ENCODE data around the gene SERHL2.
"Not testable (repeated sequence)": the region's sequence is repeated elsewhere in the genome, so short reads cannot be mapped to it uniquely, and the experiment has no call there.

Gene SERHL2

DNA sequence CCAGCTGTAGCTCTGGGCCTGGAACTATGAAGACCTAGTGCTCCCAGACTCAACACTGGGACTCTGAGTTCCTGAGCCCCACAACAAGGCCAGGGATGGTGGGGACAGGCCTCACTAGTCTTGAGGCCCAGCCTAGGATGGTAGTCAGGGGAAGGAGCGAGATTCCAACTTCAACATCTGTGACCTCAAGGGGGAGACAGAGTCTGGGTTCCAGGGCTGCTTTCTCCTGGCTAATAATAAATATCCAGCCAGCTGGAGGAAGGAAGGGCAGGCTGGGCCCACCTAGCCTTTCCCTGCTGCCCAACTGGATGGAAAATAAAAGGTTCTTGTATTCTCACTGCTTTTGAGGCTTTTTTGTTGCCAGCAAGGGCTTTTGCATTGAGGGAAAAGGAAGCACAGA, 20.3 kb downstream of the SERHL2 start:
- DNase-seq (ENCODE audit: low spot score), result not testable (repeated sequence)

DNA sequence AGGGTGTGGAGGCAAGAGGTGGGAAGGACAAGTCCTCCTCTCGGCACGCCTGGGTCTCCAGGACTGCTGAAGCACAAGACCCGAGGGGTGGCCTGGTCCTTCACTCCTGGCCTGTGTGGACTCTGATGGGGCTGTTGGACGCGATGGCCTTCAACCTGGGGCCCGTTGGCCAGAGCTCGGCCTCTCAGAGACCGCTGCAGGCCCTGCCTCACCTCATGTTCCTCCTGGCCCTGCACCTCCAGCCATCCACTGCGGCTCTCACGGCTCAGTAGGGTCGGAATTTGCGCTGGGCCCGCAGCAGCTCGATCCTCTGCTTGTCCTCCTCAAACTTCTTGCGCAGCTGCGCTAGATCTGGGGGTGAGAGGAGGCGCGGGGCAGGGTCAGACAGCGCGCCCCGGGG, 20.7 kb downstream of the SERHL2 start:
- not testable (repeated sequence) for DNase-seq (ENCODE audit: low spot score)

DNA sequence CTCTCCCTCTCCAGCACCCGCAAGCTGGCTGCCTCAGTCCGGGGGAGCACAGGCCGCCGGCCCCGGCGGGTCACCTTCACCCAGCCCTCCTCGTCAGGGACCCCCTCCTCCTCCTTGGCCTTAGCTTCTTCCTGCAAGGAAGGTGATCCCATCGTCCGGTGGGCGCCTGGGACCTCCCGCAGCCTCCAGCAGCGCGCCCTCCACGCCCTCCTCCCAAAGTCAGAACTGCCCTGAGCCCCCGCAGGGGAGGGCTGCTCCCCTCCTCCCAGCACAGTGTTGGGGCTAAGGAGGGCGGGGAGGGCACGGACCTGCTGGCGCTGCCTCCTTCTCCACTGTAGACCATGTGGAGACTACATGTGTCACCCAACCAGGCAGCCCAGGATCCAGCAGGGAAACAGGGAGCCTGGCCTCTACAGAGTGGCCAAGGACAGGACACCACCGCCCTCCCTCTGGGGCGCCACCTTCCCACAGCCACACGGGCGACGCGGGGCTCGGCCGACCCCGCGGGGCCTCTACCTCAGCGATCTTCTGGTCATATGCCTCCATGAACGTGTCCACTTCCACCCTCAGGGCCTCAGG, 22.3 kb downstream of the SERHL2 start:
- DNase-seq (ENCODE audit: low spot score), result not testable (repeated sequence)

DNA sequence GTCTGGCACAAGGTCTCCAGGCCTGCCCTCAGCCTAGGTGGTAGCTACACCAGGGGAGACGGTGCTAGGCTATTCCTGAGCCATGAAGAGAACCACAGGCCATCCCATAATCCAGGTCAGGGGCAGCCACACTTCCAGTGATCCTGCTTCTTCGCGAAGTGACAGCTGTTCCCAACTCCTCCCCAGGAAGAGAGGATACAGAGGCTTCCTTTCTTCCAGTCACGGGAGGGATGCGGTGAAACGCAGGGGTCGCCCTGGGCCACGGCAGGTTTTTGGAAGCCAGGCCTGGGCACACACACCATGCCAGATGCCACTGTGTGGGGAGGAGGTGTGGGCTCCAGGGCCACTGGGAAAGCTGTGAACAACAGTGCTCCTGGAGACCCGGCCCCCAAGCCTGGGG, 23.4 kb downstream of the SERHL2 start:
- DNase-seq (ENCODE audit: low spot score), result not testable (repeated sequence)

DNA sequence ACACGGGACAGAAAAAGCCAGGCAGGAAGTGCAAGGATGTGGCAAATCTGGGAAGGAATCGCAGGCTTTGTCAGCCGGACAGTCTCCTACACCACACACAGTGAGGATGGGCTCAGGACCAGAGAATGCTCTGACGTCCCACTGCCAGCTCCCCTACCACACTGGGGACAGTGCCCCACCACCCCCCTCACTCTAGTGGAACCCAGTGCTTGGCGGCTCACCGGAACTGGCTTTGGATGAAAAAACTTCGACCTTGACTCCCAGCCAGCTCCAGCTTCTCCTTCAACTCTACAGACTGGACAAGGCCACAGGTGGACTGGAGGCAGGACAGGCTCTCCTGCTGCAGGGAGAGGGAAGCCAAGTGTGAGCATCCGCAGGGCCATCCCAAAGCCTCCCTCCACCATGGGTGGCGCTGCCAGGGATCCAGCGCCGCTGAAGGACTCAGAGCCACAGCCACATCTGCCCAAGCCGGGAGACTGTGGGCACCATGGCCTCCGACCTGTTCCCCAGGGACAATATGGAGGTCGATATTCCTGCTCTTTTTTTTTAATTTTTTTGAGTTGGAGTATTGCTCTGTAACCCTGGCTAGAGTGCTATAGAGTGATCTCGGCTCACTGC, 24.0 kb downstream of the SERHL2 start:
- no peak for DNase-seq (ENCODE audit: low spot score)

DNA sequence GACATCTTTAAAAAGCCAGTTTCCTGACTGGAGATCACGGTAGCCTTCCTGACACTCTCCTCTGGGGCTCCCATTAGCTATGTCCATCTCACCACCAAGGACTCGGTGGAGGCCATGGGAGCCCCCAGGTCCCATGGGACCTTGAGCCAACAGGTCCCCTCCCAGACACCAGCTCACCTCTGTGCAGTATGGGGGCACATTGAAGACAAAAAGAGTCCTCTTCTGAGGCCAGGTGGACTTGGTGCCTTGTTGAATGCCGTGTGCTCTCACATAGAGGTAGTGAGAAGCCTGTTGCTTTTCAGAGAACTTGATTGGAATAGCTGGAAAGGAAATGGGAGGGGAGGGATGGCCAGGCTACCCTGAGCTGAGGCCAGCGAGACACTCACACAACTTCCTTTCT, 26.3 kb downstream of the SERHL2 start:
- DNase-seq (ENCODE audit: low spot score), result not testable (repeated sequence)

DNA sequence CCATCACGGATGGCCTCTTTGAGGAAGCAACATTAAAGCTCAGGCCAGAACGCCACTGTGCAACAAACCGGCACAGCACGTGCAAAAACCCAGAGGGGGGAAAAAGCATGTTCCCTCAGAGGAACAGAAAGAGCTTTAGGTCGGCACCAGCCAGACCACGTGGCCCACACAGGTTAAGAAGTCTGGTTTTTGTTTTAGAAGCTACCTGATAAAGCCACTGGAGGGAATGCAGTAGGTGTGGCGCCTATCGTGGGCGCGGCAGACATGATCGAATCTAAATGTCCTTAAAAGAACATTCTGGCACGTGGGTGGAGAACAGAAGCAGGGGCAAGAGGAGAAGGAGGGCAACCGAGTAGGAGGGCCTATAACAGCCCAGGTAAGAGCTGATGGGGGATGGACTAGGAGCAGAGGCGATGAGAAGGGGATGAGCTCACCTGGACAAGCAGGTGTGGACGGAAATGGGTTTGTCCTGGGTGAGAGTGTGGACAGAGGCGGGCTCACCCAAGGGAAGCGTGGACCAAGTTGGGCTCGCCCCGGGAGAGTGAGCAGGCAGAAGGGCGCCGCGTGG, 27.5 kb downstream of the SERHL2 start:
- not testable (repeated sequence) for DNase-seq (ENCODE audit: low spot score)

DNA sequence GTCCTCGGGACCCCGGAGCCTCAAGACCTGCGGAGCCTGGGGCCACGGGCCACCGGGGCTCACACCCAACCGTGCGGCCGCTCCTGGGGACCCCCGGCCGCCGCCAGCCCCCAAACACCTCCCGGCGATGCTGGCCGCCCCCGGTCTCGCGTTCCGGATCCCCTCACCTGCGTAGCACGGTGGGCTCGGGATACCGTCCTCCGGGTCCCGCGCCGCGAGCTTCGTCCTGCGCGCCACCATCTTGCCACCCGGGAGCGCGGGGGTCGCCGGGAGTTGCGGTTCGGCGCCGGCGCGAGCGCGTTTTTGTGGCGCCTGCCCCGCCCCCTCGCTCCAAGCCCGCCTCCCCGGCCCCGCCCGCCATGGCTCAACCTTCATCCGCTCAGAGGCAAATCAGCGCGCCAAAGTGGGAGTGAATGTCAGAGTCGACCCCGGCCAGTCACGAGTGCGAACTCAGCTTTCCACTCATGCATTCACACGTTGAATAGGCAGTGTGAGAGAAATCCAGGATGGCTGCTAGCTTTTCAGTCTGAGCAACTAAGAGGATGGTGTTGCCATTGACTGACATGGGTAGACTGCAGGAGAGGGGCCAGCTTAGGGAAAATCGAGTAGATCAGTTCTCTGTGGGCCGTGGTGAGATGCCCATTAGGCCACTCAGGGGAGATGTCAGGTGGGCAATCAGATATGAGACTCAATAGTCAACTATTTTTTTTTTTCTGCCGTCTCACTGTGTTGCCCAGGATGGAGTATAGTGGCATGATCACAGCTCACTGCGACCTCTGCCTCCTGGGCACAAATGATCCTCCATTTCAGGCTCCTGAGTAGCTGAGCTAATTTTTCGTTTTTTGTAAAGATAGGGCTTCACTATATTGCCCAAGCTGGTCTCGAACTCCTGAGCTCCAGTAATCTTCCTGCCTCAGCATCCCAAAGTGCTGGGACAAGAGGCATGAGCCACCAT, 28.3 kb downstream of the SERHL2 start:
- peak; percentile 93 for DNase-seq (ENCODE audit: low spot score)

DNA sequence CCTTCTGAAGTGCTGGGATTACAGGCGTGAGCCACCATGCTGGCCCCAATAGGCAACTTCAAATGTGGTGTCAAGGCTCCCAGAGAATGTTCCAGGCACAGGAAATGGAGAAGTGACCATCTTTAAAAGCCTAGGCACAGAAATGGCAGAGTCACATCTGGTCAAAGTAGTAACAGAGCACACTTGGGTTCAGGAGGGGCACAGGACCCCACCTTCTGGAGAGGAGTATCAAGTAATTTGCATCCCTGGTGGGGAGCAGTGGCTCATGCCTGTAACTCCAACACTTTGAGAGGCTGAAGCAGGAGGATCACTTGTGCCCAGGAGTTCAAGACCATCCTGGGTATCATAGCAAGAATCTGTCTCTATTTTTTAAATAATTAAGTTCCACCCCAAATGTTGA, 29.2 kb downstream of the SERHL2 start:
- DNase-seq (ENCODE audit: low spot score), result no peak

DNA sequence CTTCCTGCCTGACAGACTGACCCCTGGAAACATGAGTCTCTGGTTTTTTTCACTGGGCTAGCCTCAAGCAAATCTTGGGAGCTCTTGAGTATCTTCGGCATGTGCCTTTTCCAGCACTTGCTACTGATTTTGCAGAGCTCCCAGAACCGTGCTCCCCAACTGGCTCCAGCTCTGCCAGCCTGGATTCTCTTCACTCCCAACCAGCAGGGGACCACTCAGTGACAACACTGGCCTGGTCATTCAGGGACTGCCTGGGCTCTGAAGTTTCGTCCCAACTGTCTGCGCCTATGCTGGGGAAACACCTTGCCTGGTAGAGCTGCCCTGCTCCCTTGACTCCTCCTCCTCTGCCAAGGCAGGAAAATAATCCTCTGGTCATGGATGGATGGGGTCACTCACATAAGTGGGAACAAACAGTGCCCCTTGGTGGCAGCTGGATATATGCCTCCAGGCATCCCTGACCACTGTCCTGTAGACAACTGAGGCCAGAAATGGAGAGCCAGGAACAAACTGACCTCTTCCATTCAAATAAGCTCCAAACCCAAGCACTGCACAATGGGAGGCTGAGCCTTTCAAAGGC, 30.7 kb downstream of the SERHL2 start:
- no peak for DNase-seq (ENCODE audit: low spot score)

DNA sequence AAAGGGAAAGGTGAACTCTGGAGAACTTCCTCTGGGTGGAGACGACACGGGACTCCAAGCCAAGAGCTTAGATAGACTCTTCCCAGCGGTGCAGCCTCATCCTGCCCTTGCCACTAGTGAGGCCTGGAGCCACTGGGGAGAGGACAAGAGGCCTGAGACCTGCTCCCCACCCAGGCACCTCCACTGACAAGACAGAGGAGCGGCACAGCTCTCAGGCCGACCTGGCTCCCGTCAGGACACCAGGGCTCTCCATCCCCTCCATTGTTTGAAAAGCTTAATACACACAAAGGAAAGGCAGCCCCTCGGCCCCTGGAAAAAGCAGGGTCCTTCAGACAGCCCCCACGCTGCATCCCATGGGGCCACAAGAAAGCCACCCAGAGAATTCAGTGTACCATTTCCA, 31.3 kb downstream of the SERHL2 start:
- no peak for DNase-seq (ENCODE audit: low spot score)

DNA sequence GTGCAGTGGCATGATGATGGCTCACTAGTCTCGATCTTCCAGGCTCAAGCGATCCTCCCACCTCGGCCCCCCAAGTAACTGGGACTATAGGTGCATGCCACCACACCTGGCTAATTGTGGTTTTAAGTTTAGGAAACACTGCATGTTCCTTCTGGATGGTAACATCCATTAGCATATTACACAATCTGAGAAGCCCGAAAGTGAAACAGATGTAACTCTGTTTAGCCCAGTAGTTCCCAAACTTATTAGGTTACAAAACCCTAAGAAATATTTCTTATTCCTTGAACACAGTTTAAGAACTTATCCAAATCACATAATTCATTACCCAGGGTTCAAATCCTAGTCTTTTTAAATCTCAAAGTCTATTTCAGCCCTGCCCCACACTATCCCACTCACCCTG, 32.6 kb downstream of the SERHL2 start:
- DNase-seq (ENCODE audit: low spot score), result no peak

DNA sequence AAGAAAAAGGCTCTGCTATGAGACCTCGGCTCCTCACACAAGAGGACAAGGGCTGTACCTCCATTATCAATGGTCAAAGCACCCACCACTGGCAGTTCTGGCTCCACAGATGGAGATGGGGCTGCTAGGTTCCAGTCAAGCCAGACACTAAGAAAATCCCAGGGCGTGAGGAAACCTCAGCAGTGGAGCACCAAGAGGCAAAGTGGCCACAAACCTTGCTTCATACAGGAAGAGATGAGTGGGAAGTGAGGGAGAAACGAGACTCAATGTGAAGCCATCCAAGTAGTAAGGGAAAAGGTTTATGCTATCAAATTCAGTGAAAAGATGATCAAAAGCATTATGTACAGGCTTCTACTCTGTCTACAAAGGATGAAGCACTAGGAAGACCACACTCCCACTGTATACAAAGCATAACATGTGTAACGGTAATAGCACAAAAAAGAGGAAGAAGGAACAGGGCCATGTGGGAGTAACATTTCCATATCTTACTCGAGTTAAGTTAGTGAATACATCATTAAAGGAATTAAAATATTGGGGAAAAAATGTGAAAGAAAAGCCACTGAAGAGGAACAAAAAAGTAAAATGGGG, 33.9 kb downstream of the SERHL2 start:
- DNase-seq (ENCODE audit: low spot score), result no peak

DNA sequence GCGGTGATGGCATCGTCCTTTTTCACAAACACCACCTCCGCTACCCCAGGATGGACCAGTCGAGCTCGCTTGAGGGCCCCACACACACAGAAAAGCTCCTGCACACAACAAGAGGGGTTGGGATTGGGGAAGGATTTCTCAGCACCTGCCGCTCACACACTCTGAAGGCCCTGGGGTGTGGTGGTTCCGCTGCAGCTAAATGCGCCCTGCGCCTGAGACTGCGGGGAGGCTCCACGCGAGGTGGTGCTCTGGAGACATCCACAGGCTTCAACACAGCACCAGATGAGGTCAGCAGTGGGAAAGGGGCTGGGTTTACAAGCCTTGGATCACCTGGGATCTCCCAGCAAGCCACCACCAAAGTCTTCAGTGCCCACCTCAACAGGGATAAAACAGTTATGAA, 38.2 kb downstream of the SERHL2 start:
- no peak for DNase-seq (ENCODE audit: low spot score)

DNA sequence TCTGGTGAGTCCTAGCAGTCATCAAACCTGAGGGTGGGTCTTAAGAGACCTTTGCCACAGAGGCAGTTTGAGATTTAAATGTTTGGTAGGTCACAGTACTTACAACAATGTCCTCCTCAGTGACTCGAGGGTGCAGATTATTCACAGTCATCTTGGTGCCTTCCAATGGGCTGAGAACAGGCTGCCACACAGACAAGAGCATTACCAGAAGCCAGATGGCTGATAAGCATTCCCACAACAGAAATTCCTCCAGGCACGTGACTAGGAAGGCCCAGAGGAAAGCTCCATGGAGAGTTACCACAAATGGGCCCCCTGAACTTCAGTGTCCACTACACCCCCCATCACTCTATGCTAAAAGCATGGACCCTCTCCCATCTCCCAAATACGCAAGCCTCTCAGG, 41.7 kb downstream of the SERHL2 start:
- no peak for DNase-seq (ENCODE audit: low spot score)

DNA sequence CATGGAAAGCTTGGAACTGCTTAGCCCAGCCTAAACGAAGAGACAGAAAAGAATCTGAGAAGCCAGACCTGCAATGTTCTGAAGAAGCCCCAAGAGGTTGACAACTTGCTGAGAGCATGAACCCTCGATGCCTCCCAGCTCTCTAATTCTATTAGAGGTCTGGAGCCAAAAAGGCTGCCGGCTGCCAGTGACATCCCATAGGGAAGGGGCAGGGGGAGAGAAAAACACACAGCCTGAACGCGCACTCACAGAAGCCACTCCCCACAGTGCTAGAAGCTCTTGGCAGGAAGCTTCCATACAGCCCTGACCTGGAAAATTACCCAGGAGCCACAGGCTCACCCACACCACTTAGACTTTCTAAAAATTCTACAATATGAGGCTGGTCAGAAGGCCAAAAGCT, 42.6 kb downstream of the SERHL2 start:
- DNase-seq (ENCODE audit: low spot score), result no peak

DNA sequence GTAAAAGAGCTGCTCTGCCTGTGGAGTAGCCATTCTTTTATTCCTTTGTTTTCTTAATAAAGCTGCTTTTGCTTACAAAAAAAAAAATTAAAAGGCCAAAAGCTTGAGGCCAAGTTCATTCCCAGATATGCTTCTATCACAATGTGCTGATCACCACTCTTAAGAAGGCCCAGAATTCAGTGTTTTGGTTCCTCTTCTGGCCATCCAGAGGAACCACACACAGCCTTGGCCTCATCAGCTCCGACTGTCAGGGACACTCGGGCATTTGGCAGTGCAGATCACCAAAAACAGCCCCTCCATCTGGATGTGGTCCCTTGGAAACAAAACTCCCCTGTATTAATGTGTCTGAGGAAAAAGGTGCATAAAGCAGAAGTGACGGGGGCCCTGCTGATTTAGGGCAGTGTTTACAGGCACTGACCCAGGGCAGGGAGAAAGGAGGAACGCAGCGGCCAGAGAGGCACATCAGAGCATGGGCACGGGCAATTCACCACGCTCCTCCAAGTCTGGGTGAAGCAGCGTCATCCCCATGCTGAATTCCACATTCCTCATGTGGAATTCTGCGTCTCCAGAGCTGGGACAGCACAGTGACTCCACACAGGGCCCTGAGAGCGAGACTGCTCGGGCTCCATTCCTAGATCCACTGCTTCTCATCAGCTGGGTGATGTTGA, 43.2 kb downstream of the SERHL2 start:
- no peak for DNase-seq (ENCODE audit: low spot score)

DNA sequence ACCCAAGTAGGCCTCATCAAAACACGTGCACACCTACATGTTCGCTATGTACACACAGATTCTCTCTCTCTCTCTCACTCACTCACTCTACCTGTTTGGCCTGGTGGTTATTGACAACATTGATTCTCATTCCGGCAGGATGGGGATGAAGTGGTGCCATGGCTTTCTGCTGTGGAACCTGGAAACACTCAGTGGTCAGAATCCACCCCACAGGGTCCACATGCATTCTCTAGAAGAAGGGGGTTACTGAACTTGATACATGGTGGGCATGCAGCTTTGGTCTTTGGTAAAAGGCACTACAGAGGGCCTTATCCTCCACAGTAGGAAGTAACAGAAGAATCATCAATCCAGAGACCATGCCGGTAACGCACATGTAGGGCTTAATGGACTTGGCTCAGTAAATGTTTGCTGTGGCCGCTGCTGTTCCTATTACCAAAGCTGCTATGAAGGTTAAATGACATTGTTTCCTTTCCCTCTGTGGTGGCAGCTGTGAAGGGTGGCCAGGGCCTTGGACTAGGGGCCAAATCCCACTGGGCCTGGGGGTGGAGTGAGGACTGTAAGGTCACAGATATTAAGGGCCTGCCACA, 48.2 kb downstream of the SERHL2 start:
- DNase-seq (ENCODE audit: low spot score), result no peak

DNA sequence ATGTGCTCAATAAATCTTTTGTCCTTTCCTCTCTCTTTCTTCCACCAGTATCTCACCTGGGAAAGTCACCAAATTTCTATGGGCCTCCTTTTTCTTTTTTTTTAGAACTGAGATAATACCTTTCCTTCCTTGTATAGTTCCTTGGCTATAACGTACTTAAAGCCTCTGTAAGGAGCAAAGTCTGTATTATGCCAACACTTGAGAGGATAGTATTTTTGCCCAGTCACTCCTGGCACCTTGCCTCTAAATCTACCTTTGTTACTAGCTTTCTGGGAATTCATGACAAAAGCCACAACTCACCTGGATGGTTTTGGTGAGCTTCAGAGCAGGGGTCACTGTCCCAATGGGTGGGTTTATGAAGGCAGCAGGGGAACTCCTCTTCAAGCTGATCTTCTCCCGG, 48.7 kb downstream of the SERHL2 start:
- DNase-seq (ENCODE audit: low spot score), result no peak

DNA sequence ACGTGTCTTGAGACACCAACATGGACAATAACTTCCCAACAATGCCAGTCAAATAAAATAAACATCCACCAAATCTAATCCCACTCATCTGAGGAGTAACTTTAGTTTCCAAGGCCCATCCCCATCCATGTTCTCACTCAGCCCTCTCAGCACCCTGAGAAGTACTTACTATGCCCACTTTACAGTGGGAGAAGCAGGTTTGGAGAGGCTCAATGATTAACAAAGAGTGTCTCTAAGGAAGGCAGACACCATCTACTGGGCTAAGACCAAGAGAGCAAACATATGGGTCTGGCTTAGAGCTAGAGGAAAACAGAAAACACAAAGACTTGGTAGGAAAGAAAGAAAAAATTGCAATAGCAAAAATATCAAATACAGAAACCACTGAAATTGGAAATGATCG, 49.7 kb downstream of the SERHL2 start:
- no peak for DNase-seq (ENCODE audit: low spot score)

DNA sequence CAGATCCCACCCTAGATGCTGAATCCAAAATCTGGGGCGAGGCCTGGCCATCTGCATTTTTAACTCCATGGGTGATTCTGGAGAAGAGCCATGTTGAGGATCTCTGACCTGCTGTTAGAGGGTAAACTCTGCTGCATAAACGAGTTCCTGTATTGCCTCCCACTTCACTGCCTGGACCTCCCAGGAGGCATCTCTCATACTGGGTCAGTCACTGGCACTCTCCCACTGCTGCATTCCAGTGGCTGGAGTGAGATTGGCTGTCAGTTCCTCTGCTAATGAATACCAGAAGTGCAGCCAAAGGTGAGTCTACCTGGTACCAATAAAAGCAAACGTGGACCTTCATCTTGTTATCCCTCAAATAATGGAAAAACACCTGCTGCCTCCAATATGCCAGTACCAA, 50.6 kb downstream of the SERHL2 start:
- peak; percentile 69 for DNase-seq (ENCODE audit: low spot score)

Data from GM03348 (cell line).